ENCODE results near the gene PMEPA1.

GRCh38 chr20:57675773-57676172, 34.0 kb downstream of the PMEPA1 start:
- no peak for TF ChIP-seq EZH2 (IDR thresholded peaks at IDR 0.05; ENCODE audit: insufficient read depth, poor library complexity, severe bottlenecking)
- TF ChIP-seq EZH2phosphoT487 (IDR thresholded peaks at IDR 0.05; ENCODE audit: insufficient read depth, low read depth): no peak
